C4-2B (cell line): ENCODE data around the gene LHFPL6.

ENCODE experiments used
- CTCF ChIP-seq: fragments of 450-650 bp; conservative IDR thresholded peaks from 2 replicates; pipeline ENCODE4 v1.5.1; 2017; ENCODE audit warnings: mild to moderate bottlenecking
- ZFX ChIP-seq: fragments of 450-650 bp; IDR thresholded peaks from 2 replicates; pipeline ENCODE4 v1.6.1; 2017

- TF ChIP-seq CTCF (no peak), ZFX (no peak)
These were observed 192.0 kb downstream of the LHFPL6 start for GRCh38 chr13:39410964-39411363.
